Endothelial cell of umbilical vein (primary cell): ENCODE results near the gene ARF1. TPM values are rescaled to one million over a fixed set of nuclear protein-coding genes. Genes with fewer than 3 reads are reported as not detected.

Experiments
- BruUV-seq: library from RNA; stranded (reverse); fragments of 400-500 nt; replicated peaks from 2 replicates; lab custom pipeline; 2021; lab: Mats Ljungman, UMichigan
- CTCF ChIA-PET: fragments of 300-600, 350-600 bp; sonication (Branson Sonifier 250); formaldehyde crosslinking; loops from one replicate; lab custom pipeline; 2021; ENCODE audit warnings: antibody characterized with exemption, inconsistent platforms; lab: Charles Lee
- POLR2A ChIA-PET: fragments of 300-600, 350-600 bp; sonication (Branson Sonifier 250); formaldehyde crosslinking; loops from one replicate; lab custom pipeline; 2021; ENCODE audit warnings: antibody characterized with exemption, inconsistent platforms; lab: Charles Lee
- DNase-seq: peaks from one replicate; pipeline ENCODE4 v3.0.0-alpha.2; 2011; ENCODE audit warnings: low read depth, low spot score
- FAIRE-seq: peaks from 2 replicates; lab custom pipeline; 2011; peaks lifted over from hg19 to GRCh38; lab: Jason Lieb, UNC
- H2AFZ ChIP-seq: 2 replicates; pipeline ENCODE4 v1.6.0; 2012; ENCODE audit warnings: low read depth, low read length, control low read depth, inconsistent platforms
- H3K27ac ChIP-seq: 2 replicates; pipeline ENCODE4 v1.5.1; 2011; ENCODE audit warnings: low read depth, mild to moderate bottlenecking, control low read depth, low read length, moderate library complexity; ENCODE audit not compliant: insufficient read depth
- H3K27me3 ChIP-seq, 2 experiments: 2 replicates each; pipeline versions ENCODE4 v1.6.0 to v1.6.1; 2011; ENCODE audit warnings: low read length in 2 of 2, mixed read lengths in 1 of 2; ENCODE audit not compliant: control insufficient read depth in 2 of 2, insufficient read depth in 2 of 2
- H3K36me3 ChIP-seq, 2 experiments: 2 replicates in 1 of 2; 3 replicates in 1 of 2; pipeline ENCODE4 v1.5.1; 2011; ENCODE audit warnings: low read length in 2 of 2, mild to moderate bottlenecking in 1 of 2, moderate library complexity in 1 of 2; ENCODE audit not compliant: control insufficient read depth in 2 of 2, insufficient read depth in 2 of 2; ENCODE audit errors: extremely low read depth in 1 of 2
- H3K4me1 ChIP-seq: 3 replicates; pipeline ENCODE4 v1.5.1; 2011; ENCODE audit warnings: mild to moderate bottlenecking, low read length; ENCODE audit not compliant: control insufficient read depth, insufficient read depth; ENCODE audit errors: extremely low read depth
- H3K4me2 ChIP-seq: 2 replicates; pipeline ENCODE4 v1.6.1; 2011; ENCODE audit warnings: low read length, control low read depth, mixed read lengths; ENCODE audit not compliant: insufficient read depth
- H3K4me3 ChIP-seq, 3 experiments: fragments of 200-600 bp in 1 of 3; sonication (generic), shearing (Covaris generic) in 1 of 3; replicated peaks in 1 of 3; 2 replicates each; pipeline ENCODE4 v1.5.1; 2011 to 2016; ENCODE audit warnings: control low read depth in 3 of 3, low read length in 3 of 3, mild to moderate bottlenecking in 2 of 3, inconsistent platforms in 1 of 3, low read depth in 1 of 3, moderate library complexity in 1 of 3; ENCODE audit not compliant: insufficient read depth in 1 of 3
- H3K79me2 ChIP-seq: 2 replicates; pipeline ENCODE4 v1.6.0; 2012; ENCODE audit warnings: low read length, inconsistent platforms; ENCODE audit not compliant: control insufficient read depth, insufficient read depth
- H3K9ac ChIP-seq: replicated peaks from 2 replicates; pipeline ENCODE3; 2011; ENCODE audit warnings: low read length, control low read depth; ENCODE audit not compliant: insufficient read depth; ENCODE audit errors: extremely low read depth
- H3K9me1 ChIP-seq: replicated peaks from 3 replicates; pipeline ENCODE4 v1.6.0; 2011; ENCODE audit warnings: mild to moderate bottlenecking, low read length; ENCODE audit not compliant: control insufficient read depth, insufficient read depth; ENCODE audit errors: extremely low read depth
- H3K9me3 ChIP-seq: replicated peaks from 2 replicates; pipeline ENCODE4 v1.5.1; 2012; ENCODE audit warnings: low read length, inconsistent platforms; ENCODE audit not compliant: control insufficient read depth, insufficient read depth
- H4K20me1 ChIP-seq: replicated peaks from 2 replicates; pipeline ENCODE3; 2011; ENCODE audit warnings: mild to moderate bottlenecking, low read length; ENCODE audit not compliant: control insufficient read depth, insufficient read depth; ENCODE audit errors: extremely low read depth
- EZH2 ChIP-seq: IDR thresholded peaks from 2 replicates; pipeline ENCODE4 v1.6.1; 2012; ENCODE audit warnings: borderline replicate concordance, low read depth, mild to moderate bottlenecking, moderate library complexity, low read length, inconsistent platforms; ENCODE audit not compliant: severe bottlenecking
- FOS ChIP-seq: IDR thresholded peaks from 2 replicates; pipeline ENCODE4 v1.6.1; 2011; ENCODE audit warnings: mild to moderate bottlenecking, low read length, moderate library complexity, borderline replicate concordance; ENCODE audit not compliant: insufficient read depth
- GATA2 ChIP-seq: IDR thresholded peaks from 2 replicates; pipeline ENCODE4 v1.7.0; 2011; ENCODE audit warnings: low read depth, mild to moderate bottlenecking, moderate library complexity, mixed read lengths, low read length; ENCODE audit not compliant: insufficient read length, insufficient read depth
- JUN ChIP-seq: IDR thresholded peaks from 2 replicates; pipeline ENCODE4 v1.6.1; 2011; ENCODE audit warnings: borderline replicate concordance, low read depth; ENCODE audit not compliant: insufficient read length, insufficient read depth
- MYC ChIP-seq: IDR thresholded peaks from one replicate; pipeline ENCODE4 v1.6.1; 2011; ENCODE audit warnings: mild to moderate bottlenecking, low read depth, low read length
- POLR2A ChIP-seq: IDR thresholded peaks from 2 replicates; pipeline ENCODE4 v1.6.1; 2012; ENCODE audit warnings: low read depth, mild to moderate bottlenecking, control low read depth, low read length
- POLR2AphosphoS5 ChIP-seq: IDR thresholded peaks from 2 replicates; pipeline ENCODE4 v1.6.1; 2012; ENCODE audit warnings: low read depth, mild to moderate bottlenecking, control low read depth, low read length, moderate library complexity; ENCODE audit not compliant: insufficient read depth
- dilution Hi-C: fragments of 300-500 bp; cut with MboI; formaldehyde crosslinking; loops from one replicate; pipeline ENCODE4 v1.15.0; 2019; ENCODE audit warnings: low sequenced_read_pairs; ENCODE audit not compliant: extremely low pct_ligation_motif_present
- intact Hi-C: fragments of 100-400 bp; cut with micrococcal nuclease; formaldehyde crosslinking; loops from one replicate; pipeline ENCODE4 v1.10.0; 2022
- polyA plus RNA-seq, 4 experiments: library from polyadenylated mRNA; depleted of rRNA in 3 of 4; stranded (reverse) in 3 of 4; unstranded in 1 of 4; fragments of >200 nt; gene quantifications; 2 replicates each; pipeline versions ENCODE4 v1.2.1 to v1.2.3, GENCODE V29; 2011 to 2012; ENCODE audit warnings: missing spikeins in 1 of 4
- total RNA-seq: library from RNA; stranded (reverse); gene quantifications from 2 replicates; pipeline ENCODE4 v1.2.3, GENCODE V29; 2021
- TF ChIP-seq, protein P1 (sequence below), 2 donors: IDR thresholded peaks; 1 replicate in 1 of 2; 2 replicates in 1 of 2; pipeline ENCODE4 v1.5.1; 2011; ENCODE audit warnings: low read length in 2 of 2, mild to moderate bottlenecking in 2 of 2, moderate library complexity in 2 of 2, control low read depth in 1 of 2, inconsistent platforms in 1 of 2, low read depth in 1 of 2; ENCODE audit not compliant: insufficient read depth in 1 of 2; ENCODE audit errors: extremely low read depth in 1 of 2
- TF ChIP-seq, protein P2 (sequence below): IDR thresholded peaks from 2 replicates; pipeline ENCODE4 v1.6.1; 2011; ENCODE audit not compliant: insufficient read depth, insufficient read length

Gene ARF1
- total and polyA plus RNA-seq, 2 donors (not counting 3 experiments of a cell fraction or from before 2014, with no cell fraction given): 499 to 844 TPM

DNA sequence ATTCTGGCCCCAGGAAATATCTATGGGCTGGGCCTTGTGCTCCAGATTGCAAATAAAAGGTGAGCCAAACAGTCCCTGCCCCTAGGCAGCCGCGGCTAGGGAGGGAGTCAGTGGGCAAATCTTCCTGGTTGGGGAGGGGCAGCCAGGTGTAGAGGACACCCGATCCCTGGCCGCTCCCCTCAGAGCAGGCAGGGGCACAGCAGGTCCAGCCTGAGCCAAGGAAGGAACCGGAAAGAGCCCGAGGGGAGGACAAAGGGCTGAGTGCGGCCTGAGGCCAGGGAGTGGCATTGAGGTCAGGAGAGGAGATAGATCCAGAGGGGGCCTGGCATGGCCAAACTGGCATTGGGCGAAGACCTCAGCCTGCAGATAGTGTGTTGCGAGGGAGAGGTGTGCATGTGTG, 36.6 kb upstream of the ARF1 start:
- H3K79me2 ChIP-seq: no peaks in the 10 kb centered on the region
- H2AFZ ChIP-seq: no peak overlapping the region
- no peaks in the 10 kb centered on the region for H3K36me3 ChIP-seq
- no peaks in the 10 kb centered on the region for H3K9me3 ChIP-seq
- TF ChIP-seq POLR2A (no peak), EZH2 (no peak), JUN (no peak), MYC (no peak), FOS (no peak), POLR2AphosphoS5 (no peak), GATA2 (no peak)
- TF ChIP-seq, protein P1, sequence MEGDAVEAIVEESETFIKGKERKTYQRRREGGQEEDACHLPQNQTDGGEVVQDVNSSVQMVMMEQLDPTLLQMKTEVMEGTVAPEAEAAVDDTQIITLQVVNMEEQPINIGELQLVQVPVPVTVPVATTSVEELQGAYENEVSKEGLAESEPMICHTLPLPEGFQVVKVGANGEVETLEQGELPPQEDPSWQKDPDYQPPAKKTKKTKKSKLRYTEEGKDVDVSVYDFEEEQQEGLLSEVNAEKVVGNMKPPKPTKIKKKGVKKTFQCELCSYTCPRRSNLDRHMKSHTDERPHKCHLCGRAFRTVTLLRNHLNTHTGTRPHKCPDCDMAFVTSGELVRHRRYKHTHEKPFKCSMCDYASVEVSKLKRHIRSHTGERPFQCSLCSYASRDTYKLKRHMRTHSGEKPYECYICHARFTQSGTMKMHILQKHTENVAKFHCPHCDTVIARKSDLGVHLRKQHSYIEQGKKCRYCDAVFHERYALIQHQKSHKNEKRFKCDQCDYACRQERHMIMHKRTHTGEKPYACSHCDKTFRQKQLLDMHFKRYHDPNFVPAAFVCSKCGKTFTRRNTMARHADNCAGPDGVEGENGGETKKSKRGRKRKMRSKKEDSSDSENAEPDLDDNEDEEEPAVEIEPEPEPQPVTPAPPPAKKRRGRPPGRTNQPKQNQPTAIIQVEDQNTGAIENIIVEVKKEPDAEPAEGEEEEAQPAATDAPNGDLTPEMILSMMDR (IDR thresholded peaks at IDR 0.05; ENCODE audit: extremely low read depth in 1 of 2, insufficient read depth in 1 of 2, low read depth in 1 of 2, low read length in 2 of 2): no peak
- TF ChIP-seq, protein P2, sequence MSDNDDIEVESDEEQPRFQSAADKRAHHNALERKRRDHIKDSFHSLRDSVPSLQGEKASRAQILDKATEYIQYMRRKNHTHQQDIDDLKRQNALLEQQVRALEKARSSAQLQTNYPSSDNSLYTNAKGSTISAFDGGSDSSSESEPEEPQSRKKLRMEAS: no peak
- ChIA-PET CTCF (no interaction called here), POLR2A (no interaction called here)
- H3K4me1 ChIP-seq: no peaks in the 10 kb centered on the region
- no peak overlapping the region for H3K4me3 ChIP-seq
- dilution Hi-C loops (no loop called here), intact Hi-C loops (no loop called here)
- H3K9ac ChIP-seq: no peak overlapping the region
- no peak for FAIRE-seq
- no peak for DNase-seq
- H3K27me3 ChIP-seq: peaks cover 0 to 1% of the 10 kb centered on the region in 2 experiments
- no peaks in the 10 kb centered on the region for H4K20me1 ChIP-seq
- no peak overlapping the region for H3K4me2 ChIP-seq
- BruUV-seq: no TSS peak
- no peaks in the 10 kb centered on the region for H3K9me1 ChIP-seq
- H3K27ac ChIP-seq: no peak overlapping the region
